NCI-H2227 (cell line): Measurements from ENCODE around the gene OGT.

Experiments
- DNase-seq: peaks from one replicate; lab custom pipeline; 2025; ENCODE audit not compliant: unreplicated experiment; lab: John Stamatoyannopoulos, UW

OGT gene

GRCh38 chrX:71621603-71622002, 88.7 kb downstream of the OGT start:
- no peak for DNase-seq

GRCh38 chrX:71622032-71622575, 89.2 kb downstream of the OGT start:
- no peak for DNase-seq

- DNase-seq, result peak; percentile 22
Measured at GRCh38 chrX:71622576-71623450, 89.9 kb downstream of the OGT start.

GRCh38 chrX:71623714-71624113, 90.8 kb downstream of the OGT start:
- DNase-seq, result no peak

- no peak for DNase-seq
Measured at GRCh38 chrX:71625471-71625870, 92.6 kb downstream of the OGT start.
